Smooth muscle cell of the coronary artery (primary cell): ENCODE measurements around the gene CDH6. TPM values are rescaled to one million over a fixed set of nuclear protein-coding genes. Genes with fewer than 3 reads are reported as not detected.

Source experiments
- total RNA-seq: library from RNA; depleted of rRNA; stranded (reverse); fragments of >200 nt; gene quantifications from 2 replicates; pipeline ENCODE4 v1.2.3, GENCODE V29; 2014; ENCODE audit warnings: low replicate concordance

The CDH6 gene
- 11.9 and 227 TPM in 2 replicates for total RNA-seq

DNA sequence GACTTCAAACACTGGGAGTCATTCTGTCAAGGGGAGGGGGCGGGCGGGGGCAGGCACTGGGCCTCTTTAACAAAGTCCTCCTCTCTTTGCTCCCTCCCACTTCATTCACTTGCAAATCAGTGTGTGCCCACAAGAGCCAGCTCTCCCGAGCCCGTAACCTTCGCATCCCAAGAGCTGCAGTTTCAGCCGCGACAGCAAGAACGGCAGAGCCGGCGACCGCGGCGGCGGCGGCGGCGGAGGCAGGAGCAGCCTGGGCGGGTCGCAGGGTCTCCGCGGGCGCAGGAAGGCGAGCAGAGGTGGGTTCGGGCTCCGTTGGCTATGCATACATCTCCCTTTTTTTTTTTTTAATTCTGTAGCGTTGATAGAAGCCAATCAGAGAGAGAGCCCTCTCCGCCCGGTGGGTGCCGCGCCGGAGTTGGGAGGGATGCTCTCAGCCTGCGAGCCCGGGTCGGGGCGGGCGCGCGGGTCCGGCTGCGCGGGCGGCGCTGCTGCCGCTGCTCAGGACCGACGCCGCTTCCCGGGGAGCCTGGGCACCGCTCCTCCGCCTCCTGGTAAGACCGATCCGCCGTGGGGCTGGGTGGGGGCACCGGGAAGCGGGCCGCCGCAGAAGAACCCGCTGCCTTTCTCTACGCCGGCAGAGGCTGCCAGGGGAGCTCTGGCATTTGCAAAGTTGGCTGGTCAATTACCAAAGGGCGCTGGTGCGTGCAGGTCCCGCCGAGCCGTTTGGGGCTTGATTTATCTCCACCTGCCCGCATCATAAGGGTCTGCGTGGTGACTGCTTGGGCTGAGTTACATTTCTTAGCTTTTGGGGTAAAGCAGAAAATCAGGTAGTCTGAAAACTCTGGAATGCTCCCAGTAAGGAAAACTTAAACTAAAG lies at the start of gene CDH6:
Gene CDH6 (plus strand): TSS at position 96 of the 877 bp plus-strand sequence. CDS start 73,788 bp downstream, outside the sequence.

